GM12874 (cell line): ENCODE data around the gene SLC36A1.

Experiments
- TF ChIP-seq, protein P1 (sequence below): IDR thresholded peaks from 2 replicates; pipeline ENCODE4 v1.5.1; 2011; ENCODE audit warnings: low read depth, mild to moderate bottlenecking, control low read depth, low read length, moderate library complexity; ENCODE audit not compliant: insufficient read depth

SLC36A1 gene

GRCh38 chr5:151454889-151455288 is 7.5 kb downstream of the SLC36A1 start:
- TF ChIP-seq, protein P1, sequence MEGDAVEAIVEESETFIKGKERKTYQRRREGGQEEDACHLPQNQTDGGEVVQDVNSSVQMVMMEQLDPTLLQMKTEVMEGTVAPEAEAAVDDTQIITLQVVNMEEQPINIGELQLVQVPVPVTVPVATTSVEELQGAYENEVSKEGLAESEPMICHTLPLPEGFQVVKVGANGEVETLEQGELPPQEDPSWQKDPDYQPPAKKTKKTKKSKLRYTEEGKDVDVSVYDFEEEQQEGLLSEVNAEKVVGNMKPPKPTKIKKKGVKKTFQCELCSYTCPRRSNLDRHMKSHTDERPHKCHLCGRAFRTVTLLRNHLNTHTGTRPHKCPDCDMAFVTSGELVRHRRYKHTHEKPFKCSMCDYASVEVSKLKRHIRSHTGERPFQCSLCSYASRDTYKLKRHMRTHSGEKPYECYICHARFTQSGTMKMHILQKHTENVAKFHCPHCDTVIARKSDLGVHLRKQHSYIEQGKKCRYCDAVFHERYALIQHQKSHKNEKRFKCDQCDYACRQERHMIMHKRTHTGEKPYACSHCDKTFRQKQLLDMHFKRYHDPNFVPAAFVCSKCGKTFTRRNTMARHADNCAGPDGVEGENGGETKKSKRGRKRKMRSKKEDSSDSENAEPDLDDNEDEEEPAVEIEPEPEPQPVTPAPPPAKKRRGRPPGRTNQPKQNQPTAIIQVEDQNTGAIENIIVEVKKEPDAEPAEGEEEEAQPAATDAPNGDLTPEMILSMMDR: no peak

GRCh38 chr5:151456321-151456940 is 9.0 kb downstream of the SLC36A1 start:
- TF ChIP-seq, protein P1: no peak

- TF ChIP-seq, protein P1: no peak
Measured at GRCh38 chr5:151458314-151458713, 10.9 kb downstream of the SLC36A1 start.

DNA sequence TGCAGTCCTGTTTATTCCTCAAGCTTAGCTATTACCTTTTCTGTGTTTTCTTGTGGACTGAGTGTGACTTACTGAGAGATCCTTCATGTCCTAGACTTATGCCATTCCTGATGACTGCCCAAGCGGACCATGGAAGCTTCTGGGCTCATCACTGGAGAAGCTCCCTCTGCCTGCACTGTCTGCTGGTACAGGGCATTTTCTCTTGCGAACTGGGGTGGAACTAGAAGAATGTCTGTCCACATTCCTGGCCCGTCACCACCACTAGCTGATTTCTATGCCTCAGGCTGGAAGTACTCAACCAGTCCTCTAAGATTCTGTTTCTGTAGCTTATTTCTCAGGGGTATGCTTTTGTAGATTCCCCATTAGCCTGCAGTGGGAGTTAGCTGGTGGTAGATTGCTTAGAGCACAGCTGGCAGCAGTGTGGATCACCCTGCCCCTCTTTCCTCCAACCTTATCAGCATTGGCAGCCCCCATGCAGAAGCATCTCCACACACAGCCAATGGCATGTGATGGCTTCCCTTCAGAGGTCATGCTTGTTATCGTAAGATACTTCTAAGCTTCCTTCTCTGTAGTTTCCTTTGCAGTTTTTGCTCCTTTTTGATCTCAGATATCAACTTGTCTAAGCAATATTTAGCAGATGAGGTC is 12.4 kb downstream of the SLC36A1 start:
- TF ChIP-seq, protein P1: no peak

DNA sequence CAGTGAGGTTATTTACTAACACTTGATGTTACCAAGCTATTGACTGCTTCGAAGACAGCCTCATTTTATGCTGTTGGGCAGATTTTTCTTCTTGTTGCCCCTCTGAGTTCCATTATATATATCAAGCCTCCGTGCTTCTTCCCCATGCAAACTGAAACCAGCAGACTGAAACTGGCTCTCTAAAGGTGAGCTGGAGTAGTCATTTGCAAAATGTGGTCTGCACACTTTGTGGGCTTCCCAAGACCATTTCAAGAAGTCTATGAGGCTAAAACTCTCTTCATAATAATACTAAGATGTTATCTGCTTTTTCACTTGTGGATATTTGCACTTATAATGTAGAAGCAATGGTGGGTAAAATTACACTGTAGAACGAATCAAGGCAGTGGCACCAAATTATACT is 13.9 kb downstream of the SLC36A1 start:
- TF ChIP-seq, protein P1: no peak

DNA sequence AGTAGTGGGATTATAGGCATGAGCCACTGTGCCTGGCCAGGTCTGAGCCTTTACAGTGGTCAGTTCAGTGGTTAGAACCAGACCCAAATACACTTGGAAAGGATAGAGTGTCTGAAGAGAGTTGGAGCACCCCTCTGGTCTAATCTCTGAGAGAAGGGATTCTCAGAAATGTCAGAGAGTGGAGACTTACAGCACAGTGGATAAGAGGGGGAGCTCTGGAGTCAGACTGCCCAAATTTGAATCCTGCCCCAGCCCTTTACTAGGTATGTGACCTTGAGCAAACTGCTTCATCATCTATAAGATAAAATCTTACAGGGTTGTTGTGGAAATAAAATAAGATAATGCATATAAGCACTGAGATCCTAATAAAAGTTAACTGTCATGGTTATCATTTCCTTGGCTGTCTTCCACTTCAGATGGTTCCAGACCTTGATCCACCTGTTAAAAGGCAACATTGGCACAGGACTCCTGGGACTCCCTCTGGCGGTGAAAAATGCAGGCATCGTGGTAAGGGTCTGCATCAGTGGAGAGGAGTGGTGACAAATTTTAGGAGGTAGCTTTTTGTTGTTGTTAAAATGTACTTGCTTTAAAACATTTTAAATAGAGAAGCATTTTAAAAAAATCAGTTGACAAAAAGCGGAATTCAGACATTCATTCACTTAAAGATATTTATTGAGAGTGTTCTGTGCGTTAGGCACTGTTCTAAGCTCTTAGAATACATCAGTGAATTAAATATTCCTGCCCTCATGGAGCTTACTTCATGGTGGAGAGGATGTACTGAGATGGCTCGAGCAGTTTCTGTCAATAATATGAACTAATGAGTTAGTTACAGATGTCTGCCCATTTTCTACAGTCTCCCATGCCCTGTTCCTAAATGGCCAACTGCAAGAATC is 16.0 kb downstream of the SLC36A1 start:
- TF ChIP-seq, protein P1: no peak

DNA sequence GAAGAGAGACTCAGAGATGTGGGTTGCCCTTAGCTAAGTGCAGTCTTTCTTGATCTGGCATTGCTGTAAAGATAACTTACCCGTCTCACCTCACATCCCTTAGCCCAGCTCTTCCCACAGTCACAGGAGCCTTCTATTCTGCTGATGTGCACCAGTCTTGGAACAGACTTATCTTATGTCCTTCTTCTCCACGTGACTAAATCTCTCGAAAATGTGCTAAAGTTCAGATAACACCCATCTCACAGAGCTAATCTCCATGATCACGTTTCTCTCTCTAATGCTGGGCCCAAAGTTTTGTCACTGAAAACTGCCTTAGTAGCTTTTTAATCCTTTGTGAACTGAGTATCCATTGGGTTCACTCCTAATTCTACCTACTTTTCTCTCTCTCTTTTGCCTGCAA is 16.7 kb downstream of the SLC36A1 start:
- TF ChIP-seq, protein P1: no peak
